8988T (cell line): Measurements from ENCODE around the gene LRFN5.
"Not testable (repeated sequence)": the region's sequence is repeated elsewhere in the genome, so short reads cannot be mapped to it uniquely, and the experiment has no call there.

Experiments used
- DNase-seq: peaks from one replicate; pipeline ENCODE4 v3.0.0; 2011

Gene LRFN5

DNA sequence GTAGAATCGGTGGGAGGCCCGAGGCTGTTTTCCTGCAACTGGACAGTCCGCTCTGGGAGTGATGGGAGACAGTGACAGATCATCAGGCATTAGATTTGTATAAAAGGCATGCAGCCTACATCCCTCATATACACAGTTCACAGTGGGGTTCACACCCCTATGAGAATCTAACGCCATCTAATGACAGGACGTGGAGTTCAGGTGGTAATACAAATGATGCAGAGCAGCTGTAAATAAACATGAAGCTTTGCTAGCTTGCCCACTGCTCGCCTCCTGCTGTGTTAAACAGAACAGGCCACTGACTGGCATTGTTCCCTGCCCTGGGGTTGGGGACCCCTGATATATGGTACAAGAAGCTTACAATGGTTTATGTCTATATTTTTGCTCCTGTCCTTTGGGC is 179.0 kb downstream of the LRFN5 start:
- DNase-seq, result no peak

DNA sequence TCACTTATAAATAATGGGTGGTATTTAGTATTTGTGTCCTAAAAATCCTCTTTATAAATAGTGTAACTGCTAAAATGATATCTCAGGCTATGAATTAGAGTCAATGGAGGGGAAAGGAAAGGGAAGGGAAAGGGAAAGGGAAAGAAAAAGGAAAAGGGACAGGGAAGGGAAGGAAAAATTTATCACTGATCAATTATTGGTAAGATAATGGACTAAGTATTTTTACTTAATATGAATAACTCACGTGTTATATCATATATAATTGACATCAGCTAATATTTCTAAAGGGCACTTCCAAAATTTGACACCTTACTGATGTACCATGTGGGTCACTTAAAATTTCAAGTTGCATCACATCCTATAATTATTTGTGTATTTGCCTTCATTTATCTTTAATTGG is 193.1 kb downstream of the LRFN5 start:
- DNase-seq, result no peak

DNA sequence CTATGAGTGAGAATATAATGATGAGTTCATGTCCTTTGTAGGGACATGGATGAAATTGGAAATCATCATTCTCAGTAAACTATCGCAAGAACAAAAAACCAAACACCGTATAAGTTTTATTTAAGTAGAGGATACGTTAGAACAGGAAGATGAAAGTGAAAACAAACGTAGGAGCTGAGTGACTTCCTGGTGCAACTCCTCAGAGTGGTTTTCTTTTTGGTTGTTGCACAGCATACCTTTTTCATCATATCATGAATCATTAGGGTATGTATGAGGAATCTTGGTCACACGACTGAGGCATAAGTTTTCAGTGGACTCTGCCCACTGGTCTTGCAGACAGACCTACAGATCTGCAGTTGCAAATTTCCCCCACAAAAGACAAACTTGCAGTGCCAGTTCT is 199.0 kb downstream of the LRFN5 start:
- no peak for DNase-seq

DNA sequence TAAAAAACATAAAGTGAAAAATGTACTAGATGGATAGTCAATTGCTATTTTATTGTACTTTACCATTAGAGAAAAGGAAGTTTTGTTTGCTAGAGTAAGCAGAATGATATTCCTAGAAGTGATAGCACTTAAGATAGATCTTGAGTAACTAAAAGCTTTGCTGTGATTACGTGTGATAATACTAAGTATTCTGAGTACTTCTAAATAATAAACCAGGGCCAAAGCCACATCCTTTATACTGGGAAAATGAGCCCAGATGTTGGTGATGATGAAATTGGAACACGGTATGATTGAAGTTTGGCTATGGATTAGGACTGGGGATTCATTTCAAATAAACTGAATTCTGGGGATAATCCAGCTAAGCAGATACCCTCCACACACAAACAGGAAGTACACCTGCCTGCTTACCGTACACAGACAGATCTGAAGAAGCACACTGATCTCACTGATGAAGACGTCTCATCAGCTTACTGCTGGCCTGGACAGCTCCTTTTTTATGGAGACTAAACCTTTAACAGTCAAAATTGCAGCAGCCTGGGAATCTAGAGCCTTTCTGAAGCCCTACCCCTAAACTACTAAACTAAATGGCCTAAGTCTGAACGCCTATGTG is 199.8 kb downstream of the LRFN5 start:
- no peak for DNase-seq

DNA sequence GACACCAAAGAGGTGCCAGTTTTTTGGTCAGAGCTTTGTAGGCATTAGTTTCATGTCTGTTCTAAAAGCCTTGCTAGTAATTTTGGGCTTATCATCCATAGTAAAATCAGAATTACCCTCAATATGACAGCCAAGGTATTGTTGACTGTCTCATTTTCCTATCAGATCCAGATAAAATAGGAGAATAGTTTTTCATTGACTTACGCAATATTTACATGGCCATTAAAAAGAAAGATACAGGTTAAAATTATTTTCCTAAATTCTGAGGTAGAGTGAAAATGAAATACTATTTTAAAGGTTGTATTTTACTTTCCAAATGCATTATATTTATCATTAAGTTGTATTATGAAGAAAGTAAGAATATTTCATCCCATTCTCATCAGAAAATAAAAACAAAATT is 203.7 kb downstream of the LRFN5 start:
- DNase-seq, result no peak

DNA sequence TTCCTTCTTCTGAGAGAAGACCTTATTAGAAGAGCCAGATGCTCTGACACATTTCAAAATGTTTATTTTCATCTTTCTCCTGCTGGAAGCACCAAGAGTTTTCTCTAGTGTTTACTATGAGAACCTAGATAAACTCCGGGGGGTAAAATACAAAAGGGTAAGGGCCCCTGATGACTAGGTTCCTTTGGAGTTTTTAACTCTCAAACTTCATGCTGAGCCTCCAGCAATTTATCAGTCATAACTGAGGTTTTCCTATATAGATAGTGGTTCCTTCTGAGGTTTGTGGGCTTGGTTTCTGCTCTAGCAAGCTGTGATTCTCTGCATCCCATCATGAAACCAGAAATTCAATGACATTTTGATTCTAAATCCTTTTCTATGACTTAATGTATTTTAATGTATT is 210.9 kb downstream of the LRFN5 start:
- DNase-seq, result no peak

DNA sequence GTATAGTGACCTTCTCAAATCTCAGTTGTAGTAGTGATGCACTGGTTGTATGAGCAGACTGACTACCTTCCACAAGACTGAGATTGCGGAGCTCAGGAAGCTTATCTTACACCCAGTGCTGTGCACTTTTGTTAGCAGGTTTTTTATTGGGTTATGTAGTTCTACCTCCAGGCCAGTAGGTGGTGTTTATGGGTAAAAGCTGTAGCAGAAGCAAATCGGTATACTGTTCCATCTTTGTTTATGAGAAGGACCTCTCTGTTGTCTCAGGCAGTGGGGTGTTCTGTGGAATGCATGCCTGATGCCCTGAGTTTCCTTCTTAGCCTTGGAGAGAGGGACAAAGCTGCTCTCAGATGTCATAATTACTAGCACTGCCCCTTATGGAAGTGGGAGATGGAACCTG is 217.8 kb downstream of the LRFN5 start:
- DNase-seq, result no peak

DNA sequence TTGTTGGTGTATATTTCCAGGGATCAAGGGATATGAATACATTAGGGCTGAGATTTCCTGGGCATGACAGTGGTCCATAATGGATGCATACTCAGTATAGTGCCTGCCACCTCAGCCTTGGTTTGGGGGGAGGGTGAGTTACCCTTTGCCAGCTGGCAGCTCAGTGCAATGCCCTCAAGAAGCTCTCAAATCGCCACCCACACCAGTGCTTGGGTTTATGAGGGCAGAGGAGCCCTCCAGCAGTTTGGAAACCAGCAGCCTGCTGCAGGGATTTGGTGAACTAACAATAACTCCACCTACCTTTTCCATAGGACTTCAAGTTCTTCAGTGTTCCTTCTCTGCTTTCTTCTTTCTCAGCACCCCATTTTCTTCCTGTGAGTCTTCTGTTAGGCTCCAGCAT is 218.9 kb downstream of the LRFN5 start:
- DNase-seq, result no peak

DNA sequence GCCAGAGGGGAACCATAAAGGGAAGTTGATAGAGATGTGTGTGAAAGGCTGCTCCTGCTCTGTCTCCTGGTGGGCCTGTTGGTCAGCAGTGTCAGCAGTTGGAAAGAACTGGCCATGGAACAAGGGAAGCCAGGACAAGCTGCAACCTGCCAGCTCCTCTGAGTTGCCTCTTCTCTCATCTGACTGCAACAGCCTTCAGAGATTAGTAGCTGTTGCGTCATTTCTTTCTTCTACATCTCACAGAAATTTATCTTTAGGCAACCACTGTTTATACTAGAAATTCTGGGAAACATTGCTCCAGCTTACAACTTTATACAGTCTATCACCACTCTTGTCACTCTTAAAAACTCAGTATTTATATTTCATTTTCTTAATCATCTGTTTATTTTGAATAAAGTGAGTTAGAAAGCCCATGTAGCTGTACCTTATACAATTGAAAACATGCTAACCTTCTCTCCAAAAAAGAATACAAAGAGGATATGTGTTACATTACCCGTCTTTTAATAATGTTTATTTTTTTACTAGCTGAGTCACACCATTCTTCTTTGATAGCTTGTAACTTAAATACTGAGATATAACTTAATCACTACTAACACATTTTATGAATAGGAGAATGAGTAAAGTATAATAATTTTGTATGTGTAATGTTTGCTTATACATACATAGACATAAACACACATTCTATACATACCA is 224.2 kb downstream of the LRFN5 start:
- DNase-seq, result no peak

DNA sequence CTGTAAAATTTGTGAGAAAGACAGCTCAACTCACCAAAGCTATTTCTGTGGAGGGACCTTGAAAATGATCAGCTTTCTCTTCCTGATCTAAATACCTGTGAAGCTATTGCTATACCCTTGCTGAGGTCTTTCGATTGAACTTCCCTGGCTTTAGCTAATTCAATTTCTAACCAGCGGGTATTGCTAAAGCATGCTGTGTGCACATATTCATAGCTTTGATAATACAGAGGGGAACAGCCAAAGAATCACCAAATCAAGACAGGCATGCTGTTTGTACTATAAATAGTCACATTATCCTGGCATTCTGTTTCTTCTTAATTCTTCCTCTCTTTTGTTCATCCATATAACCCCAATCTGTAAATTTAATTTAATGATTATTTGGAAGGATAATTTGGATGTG is 233.0 kb downstream of the LRFN5 start:
- no peak for DNase-seq

DNA sequence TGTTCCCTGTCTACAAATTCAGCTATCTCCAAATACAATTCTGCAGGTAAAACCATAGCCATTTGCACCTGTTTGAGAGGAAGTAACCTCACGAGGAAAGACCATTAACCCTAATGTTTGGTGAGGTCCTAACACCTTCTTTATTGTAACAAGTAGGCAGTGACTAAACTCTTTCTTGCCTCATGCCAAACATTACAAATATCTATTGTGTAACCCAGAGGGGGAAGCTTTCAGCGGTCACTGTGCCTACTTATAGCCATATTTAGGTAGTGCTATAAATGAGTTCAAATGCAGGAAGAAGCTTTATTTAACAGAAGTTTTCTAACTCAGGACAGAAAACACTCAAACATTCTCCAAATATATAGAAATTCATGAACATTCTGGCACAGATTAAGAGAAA is 252.7 kb downstream of the LRFN5 start:
- no peak for DNase-seq

DNA sequence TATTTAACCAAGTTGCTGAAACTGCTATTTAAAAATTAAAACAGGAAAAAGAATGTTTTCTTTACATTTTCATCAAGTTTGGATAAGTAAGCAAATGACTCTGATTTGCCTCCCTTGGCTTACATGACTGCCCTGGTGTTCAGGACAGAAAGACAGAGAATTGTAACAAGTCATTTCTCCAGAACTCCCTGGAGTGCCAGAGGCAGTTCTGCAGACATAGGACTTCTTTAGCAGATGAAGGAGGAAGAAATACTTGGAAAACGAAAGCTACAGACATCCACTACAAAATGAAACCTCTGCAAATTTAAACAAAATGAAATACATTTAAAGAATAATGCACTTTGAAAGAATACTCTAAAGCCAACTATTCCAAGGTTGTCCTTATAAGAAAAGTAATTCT is 253.9 kb downstream of the LRFN5 start:
- no peak for DNase-seq

DNA sequence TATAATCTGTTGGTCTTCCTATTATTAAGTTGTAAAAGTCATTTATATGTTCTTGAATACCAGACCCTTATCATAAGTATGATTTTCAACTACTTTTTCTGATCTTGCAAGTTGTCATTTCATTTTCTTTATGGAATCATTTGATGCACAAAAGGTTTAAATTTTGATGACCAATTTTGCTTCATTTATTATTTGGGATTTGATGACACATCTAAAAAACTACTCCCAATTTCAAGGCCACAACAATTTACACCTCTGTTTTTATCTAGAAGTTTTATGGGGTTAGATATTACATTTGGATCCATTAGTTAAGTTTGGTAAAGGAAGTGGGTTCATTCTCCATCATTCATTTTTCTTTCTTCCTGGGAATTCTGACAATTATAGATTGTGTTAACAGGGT is 259.2 kb downstream of the LRFN5 start:
- no peak for DNase-seq

DNA sequence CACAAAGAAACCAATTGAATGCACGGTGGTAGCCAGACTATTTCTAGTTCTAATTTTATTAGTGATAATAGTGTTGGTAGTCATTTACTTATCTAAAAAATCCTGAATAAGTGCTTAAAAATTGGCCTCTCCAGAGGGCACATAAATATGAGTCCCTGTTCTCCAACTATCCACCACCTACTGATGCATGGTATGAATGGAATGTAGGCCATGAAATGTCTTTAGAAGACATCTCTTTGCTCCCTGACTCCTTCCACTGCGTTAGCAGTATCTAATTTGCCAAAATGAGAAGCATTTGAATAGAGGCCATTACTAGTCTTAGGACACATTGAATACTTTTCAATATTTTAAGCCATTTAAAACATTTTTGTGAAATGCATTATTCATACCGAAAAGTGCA is 261.7 kb downstream of the LRFN5 start:
- no peak for DNase-seq

DNA sequence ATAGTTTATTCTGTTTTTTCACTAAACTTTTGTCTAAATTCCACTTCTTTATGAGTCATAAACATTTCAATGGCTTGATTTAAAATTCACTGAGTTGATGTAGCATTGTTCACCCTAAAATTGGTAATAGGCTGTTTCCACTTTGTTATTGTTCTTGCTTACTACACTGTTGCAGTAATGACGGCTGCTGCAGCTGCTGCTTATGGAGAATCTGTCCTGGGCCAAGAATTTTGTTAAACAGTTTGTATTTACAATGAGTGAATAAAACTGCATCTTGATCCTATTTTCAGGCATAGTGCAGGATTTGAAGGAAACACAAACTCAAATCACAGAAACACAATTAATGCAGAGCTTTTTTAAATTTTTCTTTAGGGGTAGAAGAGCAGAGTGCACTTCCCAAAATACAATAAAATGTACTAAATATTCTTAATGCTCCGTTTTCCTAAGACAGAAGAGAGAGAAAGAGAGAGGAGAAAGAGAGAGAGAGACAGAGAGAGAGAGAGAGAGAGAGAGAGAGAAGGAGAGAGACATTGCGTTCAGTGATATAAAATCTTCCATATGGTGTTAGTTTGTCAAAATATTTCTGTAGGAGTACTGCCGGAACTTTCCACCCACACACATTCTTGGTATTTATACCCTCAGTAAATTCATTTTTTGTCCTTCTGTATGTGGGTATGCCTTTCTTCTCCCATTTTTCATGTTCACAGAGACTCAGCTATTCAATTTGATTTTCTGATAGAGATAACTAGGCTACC is 266.4 kb downstream of the LRFN5 start:
- DNase-seq, result no peak

DNA sequence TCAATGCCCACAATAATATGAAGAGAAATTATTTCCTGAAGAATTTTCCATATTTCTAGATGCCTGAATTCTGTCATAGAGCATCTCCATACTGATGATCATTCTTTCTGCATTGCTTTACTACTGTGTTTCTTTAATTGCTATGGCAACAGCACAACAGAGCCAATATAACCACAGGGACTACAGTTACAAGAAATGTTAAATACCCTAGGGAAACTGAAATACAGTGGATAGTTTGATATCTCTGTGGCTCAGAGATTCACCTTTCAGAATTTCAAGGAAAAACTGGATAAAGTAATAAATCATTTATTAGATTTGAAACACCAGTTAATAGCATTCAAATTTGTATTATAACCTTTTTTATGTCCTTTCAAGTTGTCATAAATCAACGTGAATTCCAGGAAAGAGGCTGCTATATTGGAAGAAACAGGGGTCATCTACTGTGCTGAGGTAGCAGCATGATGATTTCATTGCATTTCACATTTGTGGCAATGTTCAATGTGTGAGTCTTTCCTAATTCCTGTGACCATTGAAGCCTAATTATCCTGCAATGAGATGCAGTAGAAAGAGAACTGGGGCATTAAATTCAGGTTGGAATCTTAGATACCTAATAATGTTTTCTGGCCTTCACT is 267.1 kb downstream of the LRFN5 start:
- DNase-seq, result no peak

DNA sequence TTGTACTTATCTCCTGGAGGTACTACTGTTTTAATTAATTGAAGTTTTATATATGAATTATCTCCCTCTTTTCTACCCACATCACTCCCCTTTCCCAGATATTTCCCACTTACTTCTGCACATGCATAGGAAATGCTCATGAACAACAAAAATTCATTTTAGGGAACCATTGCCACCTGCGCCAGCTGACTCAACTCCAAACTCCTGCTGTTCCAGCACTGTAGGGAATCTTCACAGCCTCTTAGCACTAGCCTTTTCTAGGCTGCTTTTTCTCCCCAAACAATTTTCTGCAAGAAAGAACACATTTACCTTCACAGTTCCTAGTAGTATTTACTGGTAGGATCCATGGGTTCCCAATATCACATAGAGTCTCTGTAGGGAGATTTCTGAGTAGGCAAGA is 268.4 kb downstream of the LRFN5 start:
- DNase-seq, result no peak

DNA sequence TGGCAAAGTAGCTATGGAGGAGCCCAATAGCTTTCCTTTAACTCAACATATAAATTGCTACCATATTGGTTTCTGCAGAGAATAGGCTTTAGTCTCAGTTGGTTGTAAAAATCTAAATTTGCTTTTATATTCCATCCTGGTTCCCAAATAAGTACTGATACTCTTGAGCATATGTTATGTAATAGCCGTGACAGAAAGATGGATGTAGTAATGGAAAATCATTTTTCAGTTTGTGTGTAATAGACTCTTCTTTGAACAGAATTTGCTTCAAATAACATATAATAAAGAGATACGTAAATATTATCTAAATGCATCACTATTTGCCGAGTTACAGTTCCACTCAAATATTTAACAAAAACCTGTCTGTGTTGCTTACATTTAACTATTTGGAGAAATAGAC is 271.6 kb downstream of the LRFN5 start:
- no peak for DNase-seq

DNA sequence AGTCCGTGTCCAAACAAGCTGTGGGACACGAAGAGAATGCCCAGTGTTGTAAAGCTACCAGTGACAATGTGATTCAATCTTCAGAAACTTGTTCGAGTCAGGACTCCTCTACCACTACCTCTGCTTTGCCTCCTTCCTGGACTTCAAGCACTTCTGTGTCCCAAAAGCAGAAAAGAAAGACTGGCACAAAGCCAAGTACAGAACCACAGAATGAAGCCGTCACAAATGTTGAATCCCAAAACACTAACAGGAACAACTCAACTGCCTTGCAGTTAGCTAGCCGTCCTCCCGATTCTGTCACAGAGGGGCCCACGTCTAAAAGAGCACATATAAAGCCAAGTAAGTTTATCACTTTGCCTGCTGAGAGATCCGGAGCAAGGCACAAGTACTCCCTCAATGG is 284.9 kb downstream of the LRFN5 start:
- no peak for DNase-seq

DNA sequence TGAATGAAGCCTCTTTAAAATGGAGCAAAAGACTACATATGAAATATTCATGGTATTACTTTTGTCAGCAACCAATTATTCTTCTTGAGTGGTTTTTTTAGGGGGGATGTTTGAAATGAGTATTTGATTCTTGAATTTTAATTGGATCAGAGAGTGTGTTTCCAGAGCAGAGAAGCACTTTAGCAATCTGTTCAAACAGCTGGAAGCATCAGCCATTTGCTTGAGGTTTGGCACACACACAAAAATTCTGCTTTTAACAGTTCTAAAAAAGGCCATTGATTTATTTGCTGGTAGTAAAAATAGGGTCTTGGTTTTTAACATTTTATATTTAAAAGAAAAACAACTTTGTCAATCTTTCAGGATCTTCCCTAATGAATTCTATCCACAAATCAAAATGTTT is 292.7 kb downstream of the LRFN5 start:
- no peak for DNase-seq

DNA sequence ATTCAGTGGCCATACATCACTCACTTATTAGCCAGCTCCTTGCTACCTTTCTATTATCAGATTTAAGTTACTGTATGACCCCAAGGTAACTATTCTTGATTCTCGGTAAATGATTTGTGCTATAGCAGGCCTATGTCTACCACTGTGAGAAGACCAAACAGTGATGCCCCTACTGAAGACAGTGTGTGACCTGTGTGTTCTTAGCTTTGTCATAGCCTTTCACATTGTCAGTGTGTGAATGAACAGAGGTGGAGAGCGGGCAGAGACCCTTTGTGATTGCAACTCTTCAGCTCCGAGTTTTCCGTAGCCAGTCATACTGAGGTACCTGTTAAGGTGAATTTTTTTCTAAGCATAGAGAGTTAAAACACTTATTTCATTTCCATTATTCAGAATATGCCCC is 294.0 kb downstream of the LRFN5 start:
- DNase-seq, result no peak

DNA sequence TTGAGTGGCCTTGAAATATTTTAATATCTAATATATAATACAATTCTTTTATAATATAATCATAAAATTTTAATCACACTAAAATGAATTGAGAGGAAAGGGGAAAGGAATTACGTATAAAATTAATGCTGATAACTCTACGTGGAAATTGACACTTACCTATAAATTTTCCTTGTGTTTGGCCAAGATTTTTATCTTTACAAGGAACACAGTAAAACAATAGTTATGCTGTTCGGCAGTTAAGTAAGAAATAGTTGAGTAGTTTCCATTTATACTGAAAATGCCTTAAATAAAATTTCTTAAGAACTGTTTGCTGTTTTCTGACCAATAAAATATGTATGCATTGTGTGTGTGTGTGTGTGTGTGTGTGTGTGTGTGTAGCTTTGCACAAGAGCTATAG is 294.4 kb downstream of the LRFN5 start:
- DNase-seq, result no peak

DNA sequence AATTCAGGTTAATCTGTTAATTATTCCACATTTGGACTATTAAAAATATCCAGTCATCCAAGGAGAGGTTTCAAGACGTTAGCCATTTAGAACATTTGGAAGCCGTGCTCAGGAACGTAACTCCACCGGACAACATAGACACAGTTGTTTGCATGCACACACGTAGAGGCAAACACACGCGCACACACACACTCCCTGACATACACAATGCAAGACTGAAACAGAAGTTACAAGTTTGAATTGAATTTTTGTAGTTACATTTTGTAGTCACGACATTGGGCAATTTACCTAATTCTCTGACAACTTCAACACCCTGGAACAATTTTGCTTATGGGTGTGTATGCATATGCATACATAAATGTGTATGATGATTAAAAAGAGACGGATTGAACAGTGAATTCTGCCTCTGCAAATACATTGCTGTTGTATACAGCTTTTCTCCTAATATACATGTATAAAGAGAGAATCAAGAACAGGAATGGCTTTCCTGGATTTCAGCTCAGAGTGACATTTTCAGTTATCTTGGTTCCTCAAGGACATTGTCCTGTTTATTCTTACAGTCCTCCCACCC is 298.8 kb downstream of the LRFN5 start:
- DNase-seq, result no peak

DNA sequence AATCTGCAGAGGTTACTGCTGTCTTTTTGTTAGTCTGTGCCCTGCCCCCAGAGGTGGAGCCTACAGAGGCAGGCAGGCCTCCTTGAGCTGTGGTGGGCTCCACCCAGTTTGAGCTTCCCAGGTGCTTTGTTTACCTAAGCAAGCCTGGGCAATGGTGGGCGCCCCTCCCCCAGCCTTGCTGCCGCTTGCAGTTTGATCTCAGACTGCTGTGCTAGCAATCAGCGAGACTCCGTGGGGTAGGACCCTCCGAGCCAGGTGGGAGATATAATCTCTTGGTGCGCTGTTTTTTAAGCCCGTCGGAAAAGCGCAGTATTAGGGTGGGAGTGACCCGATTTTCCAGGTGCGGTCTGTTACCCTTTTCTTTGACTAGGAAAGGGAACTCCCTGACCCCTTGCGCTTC is 304.5 kb downstream of the LRFN5 start:
- DNase-seq, result not testable (repeated sequence)
